Activated T-cell treated with anti-CD3 and anti-CD28 coated beads, Interleukin-2, amount 50 U/mL, for 4 hours (primary cell): ENCODE results near the gene STX10. TPM values are rescaled to one million over a fixed set of nuclear protein-coding genes. Genes with fewer than 3 reads are reported as not detected.
A peak's percentile ranks its signal among the peaks of the same experiment; 100 is the strongest.
"Not testable (repeated sequence)": the region's sequence is repeated elsewhere in the genome, so short reads cannot be mapped to it uniquely, and the experiment has no call there.

ENCODE experiments used
- ATAC-seq, 2 donors: fragments of 200-7000 bp; cut with Tn5 transposase; one replicate each; pipeline ENCODE4 v1.10.0; 2021
- DNase-seq: peaks from one replicate; pipeline ENCODE4 v3.0.0-alpha.2; 2020
- H3K27me3 Mint-ChIP-seq: one replicate; pipeline ENCODE4 v1.8.0; 2021; ENCODE audit warnings: low read depth, mixed read lengths
- H3K36me3 Mint-ChIP-seq: one replicate; pipeline ENCODE4 v1.8.0; 2022; ENCODE audit warnings: mixed read lengths; ENCODE audit not compliant: insufficient read depth
- H3K4me1 Mint-ChIP-seq: one replicate; pipeline ENCODE4 v1.8.0; 2021; ENCODE audit warnings: low read depth, mixed read lengths
- H3K4me3 Mint-ChIP-seq: one replicate; pipeline ENCODE4 v1.8.0; 2021; ENCODE audit warnings: mild to moderate bottlenecking, moderate library complexity, mixed read lengths
- H3K9me3 Mint-ChIP-seq: one replicate; pipeline ENCODE4 v1.8.0; 2021; ENCODE audit warnings: mixed read lengths
- total RNA-seq, 3 donors: library from RNA; stranded (reverse); gene quantifications; one replicate each; pipeline ENCODE4 v1.2.1, GENCODE V29; 2021

The STX10 gene
- total RNA-seq, 3 donors from 2014 or later: 64.5 to 66.0 (median 65.4) TPM

DNA sequence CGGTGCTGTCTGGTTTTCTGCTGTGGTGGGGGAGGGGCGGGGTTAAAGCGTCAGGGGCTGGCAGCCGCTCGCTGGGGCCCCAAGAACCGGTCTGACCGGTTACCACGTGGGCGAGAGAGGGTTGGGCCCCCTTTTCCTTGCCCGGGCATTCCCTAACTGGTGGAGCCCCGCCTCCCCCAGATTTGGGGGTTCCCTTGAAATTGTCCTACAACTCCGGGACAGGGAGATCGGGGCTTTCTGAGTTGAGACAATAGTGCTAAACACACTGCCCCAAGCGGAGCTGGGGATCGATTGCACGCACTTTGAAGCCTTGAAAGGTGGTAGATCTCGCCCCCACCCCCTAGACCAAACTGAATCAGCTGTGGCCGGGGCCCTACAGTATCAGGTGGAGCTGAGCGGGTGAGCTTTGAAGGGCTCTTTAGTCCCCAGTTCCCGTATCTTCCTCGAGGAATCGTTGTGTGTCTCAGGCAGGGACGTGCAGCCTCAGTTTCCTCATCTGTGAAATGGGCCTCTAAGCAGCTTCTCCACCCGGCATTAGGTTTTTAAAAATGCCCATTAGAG, 4.8 kb upstream of the STX10 start:
- H3K4me3 Mint-ChIP-seq: peak overlapping the region; percentile 99
- peak; percentile 72 for DNase-seq
- peaks cover 18% of the 10 kb centered on the region for H3K36me3 Mint-ChIP-seq
- peaks cover 40% of the 10 kb centered on the region for H3K4me1 Mint-ChIP-seq
- ATAC-seq: peak; percentile 15 to 17
- no peaks in the 10 kb centered on the region for H3K9me3 Mint-ChIP-seq
- H3K27me3 Mint-ChIP-seq: no peaks in the 10 kb centered on the region

DNA sequence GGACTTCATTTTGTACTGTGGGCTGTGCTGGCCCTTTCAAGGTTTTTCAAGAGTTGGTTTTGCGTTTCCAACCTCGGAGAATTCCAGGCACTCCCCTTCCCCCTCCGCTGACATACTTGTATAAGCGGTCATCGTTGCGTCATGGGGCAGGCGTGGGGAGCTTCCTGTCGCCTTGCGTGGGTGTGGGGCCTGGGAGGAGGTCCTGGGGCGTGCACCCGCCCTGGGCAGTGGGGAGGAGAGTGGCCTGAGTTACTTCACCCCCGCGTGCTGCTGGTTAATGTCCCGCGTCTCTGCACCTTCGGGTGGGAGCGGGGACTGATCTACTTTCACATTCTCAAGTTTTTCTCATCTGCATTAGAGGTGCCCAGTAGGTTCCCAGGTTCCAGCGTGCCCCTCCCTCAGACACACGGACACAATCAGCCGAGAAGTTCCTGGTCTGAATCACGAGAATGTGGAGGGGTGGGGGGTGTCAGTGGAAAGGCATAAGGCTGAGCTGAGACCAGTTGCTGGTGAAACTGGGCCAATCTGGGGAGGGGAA, 4.1 kb upstream of the STX10 start:
- ATAC-seq (no peak), DNase-seq (peak; percentile 52)
- peaks cover 39% of the 10 kb centered on the region for H3K4me1 Mint-ChIP-seq
- H3K27me3 Mint-ChIP-seq: no peaks in the 10 kb centered on the region
- peaks cover 18% of the 10 kb centered on the region for H3K36me3 Mint-ChIP-seq
- H3K9me3 Mint-ChIP-seq: no peaks in the 10 kb centered on the region
- peak overlapping the region; percentile 99 for H3K4me3 Mint-ChIP-seq

DNA sequence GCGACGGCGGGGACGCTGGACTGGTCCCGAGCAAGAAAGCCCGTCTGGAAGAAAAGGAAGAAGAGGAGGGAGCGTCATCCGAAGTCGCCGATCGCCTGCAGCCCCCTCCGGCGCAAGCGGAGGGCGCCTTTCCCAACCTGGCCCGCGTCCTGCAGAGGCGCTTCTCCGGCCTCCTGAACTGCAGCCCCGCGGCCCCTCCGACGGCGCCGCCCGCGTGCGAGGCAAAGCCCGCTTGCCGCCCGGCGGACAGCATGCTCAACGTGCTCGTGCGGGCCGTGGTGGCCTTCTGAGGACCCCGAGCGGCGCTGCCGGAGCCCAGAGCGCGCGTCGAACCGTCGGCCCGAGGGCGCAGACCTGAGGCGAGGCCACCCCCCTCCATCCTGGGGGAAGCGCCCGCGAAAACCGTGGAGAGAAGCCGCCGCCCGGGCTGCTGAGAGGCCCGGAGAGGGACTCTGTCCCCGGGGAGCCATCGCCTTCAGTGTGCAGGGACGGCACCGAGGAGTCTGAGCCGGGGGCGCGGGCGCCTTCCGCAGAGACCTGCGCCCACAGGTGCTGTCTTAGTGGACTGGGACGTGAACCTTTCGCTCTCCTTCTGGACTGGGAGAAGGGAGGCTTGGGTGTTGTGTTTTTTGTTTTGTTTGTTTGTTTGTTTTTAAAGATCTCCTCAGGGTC, 3.5 kb upstream of the STX10 start:
- Mint-ChIP-seq H3K9me3 (no peaks in the 10 kb centered on the region), H3K4me1 (peaks cover 43% of the 10 kb centered on the region), H3K27me3 (no peaks in the 10 kb centered on the region), H3K4me3 (peak overlapping the region; percentile 99), H3K36me3 (peaks cover 18% of the 10 kb centered on the region)
- DNase-seq: peak; percentile 13
- ATAC-seq: no peak

DNA sequence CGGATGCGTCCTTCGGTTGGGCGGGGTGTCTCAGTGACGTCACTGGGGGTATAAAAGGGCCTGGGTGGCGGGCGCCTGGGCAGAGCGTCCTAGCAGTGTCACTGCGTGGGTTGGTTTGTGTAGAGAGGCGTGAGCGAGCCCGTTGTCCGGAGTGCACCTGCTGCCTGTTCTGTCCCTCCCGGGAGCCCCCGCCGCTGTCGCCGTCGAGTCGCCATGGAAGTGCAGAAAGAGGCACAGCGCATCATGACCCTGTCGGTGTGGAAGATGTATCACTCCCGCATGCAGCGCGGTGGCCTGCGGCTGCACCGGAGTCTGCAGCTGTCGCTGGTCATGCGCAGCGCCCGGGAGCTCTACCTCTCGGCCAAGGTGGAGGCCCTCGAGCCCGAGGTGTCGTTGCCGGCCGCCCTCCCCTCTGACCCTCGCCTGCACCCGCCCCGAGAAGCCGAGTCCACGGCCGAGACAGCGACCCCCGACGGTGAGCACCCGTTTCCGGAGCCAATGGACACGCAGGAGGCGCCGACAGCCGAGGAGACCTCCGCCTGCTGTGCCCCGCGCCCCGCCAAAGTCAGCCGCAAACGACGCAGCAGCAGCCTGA, 2.9 kb upstream of the STX10 start:
- Mint-ChIP-seq H3K4me3 (peak overlapping the region; percentile 99), H3K9me3 (no peaks in the 10 kb centered on the region), H3K27me3 (no peaks in the 10 kb centered on the region), H3K36me3 (peaks cover 18% of the 10 kb centered on the region), H3K4me1 (peaks cover 41% of the 10 kb centered on the region)
- peak; percentile 98 for DNase-seq
- peak; percentile 34 to 35 for ATAC-seq

DNA sequence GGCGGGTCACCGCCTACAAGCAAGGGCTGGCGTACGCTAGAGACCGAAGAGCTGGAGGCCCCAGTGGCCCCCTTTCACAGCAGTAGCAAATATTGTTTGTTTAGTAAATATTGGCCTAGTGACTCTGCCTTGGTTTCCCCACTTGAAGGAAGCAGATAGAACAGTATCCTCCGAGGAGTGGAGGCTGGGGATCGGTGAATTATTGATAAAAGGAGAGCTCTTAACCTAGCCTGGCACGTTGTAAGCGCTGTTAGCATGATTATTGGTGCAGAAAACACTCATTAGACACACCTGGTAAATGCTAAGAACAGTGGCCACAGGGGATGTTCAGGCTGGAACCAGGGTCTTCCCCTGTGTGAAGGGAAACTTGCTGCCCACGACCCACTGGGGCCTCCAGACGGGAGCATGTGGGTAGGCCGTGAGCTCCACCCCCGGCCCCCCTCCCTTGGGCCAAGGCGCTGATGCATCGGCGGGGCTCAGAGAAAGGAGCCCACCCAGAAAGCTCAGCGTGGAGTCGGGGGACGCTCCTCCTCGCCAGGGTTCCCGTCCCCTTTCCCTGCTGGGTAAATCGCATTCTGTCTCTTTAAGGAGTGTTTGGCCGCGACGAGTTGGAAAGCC, 2.3 kb upstream of the STX10 start:
- ATAC-seq (peak; percentile 11 to 13), DNase-seq (no peak)
- no peaks in the 10 kb centered on the region for H3K9me3 Mint-ChIP-seq
- H3K4me3 Mint-ChIP-seq: peak overlapping the region; percentile 99
- no peaks in the 10 kb centered on the region for H3K27me3 Mint-ChIP-seq
- peaks cover 18% of the 10 kb centered on the region for H3K36me3 Mint-ChIP-seq
- H3K4me1 Mint-ChIP-seq: peaks cover 37% of the 10 kb centered on the region

DNA sequence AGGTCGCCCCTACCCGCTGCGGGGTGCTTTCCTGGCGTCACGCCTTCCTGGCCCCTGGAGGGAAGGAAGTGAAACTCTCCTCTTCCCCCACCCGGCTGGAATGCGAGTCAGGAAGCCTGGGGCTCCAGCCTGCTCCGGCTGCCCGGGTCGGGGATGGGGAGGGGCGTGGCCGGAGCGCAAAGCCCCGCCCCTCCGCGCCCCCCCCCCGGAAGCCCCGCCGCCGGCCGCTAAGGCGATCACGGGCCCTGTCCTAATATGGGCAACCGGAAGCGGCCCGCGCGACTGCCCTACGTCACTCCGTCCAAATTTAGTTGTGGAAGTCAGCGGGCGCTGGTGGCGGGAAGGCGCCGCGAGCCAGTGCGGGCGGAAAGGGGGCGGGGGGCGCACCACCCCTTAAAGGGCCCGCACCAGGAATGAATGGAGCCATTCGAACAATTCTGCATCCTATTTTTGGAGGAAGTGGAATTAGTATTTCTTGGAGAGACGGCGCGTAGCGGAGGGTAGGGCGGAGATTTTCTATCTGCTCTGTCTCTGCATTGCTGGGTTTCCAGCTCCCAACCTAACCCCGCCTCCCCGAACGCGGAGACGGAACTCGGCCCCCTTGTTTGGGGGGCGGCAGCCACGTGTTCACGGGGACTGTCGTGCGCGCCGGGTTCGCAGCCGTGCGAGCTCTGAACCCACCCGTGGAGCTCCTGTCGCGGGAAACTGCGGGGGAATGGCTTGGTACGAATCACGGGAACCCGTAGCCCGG, 1.6 kb upstream of the STX10 start:
- no peaks in the 10 kb centered on the region for H3K9me3 Mint-ChIP-seq
- ATAC-seq: peak; percentile 57 to 59
- peaks cover 36% of the 10 kb centered on the region for H3K4me1 Mint-ChIP-seq
- peak; percentile 95 for DNase-seq
- H3K36me3 Mint-ChIP-seq: peaks cover 18% of the 10 kb centered on the region
- peak overlapping the region; percentile 99 for H3K4me3 Mint-ChIP-seq
- no peaks in the 10 kb centered on the region for H3K27me3 Mint-ChIP-seq

DNA sequence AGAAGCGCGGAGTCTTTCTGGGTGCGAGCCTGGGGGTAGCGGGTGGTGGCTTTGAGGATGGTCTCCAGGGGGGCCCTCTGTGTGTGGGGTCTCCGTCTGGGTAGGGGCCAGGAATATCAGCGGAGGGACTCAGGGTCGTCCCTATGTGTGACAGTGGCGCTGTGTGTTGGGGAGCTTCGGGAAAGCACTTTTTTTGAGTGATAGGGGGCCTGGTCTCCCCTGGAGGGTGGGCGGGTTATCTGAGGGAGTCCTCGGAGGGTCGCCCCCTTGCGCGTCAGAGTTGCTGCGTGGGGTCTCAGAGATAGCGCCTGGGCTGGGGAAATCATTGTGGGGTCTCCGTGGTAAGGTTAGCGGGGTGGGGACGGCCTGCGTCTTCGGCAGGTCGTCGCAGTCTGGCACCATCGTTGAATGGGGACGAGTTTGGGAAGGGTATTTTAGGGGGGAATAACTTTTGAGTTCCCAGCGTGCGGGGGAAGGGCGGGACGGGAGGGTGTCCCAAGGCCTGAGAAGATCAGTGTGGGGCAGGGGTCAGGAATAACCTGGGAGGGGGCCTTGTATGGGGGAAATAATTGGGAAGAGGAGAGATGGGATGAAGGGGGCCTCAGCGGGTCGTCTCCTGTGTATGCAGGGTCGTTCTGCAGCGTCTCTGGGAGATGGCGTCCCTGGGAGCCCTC, 893 bp upstream of the STX10 start:
- Mint-ChIP-seq H3K4me1 (peaks cover 31% of the 10 kb centered on the region), H3K27me3 (no peaks in the 10 kb centered on the region), H3K36me3 (peaks cover 18% of the 10 kb centered on the region), H3K9me3 (no peaks in the 10 kb centered on the region), H3K4me3 (peak overlapping the region; percentile 99)
- ATAC-seq: peak; percentile 2 to 5
- DNase-seq: peak; percentile 18

DNA sequence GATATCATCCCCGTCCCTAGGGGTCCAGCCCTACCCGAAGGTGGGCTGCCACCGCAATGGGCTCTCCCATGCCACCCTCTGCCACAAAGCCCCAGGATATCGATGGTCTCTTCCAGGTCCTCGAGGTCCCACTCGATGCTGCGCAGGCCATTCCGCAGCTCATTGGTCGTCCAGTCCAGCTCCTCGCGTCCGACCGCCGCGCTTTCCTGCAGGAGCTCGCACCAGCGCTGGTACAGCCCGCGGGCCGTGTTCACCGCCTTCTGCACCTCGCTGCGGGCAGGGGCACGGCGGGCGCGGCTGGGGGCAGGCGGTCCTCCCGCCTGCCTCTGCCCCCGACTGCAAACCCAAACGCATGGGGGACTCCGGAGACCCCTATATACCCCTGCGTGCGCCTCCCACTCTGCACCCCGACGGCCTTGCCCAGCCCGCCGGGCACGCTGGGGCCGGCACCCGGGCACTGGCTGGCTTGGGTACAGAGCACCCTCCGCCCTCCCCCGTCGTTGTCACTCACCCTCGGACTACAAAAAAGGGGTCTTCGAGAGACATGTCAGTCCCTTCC, 468 bp downstream of the STX10 start:
- no peaks in the 10 kb centered on the region for H3K9me3 Mint-ChIP-seq

DNA sequence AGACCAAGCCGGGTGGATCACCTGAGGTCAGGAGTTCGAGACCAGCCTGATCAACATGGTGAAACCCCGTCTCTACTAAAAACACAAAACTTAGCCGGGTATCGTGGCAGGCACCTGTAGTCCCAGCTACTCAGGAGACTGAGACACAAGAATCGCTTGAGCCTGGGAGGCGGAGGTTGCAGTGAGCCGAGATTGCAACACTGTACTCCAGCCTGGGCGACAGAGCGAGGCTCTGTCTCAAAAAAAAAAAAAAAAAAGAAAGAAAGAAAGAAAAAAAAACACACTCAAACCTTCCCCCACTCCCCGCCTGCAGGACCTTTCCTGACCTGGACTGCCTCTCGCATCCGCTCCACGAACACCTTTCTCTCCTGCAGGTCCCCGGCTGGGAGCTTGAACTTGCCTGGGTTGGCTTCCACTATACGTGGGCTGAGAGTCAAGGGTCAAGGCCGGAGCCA, 975 bp downstream of the STX10 start:
- Mint-ChIP-seq H3K36me3 (peaks cover 12% of the 10 kb centered on the region), H3K4me1 (peaks cover 26% of the 10 kb centered on the region), H3K4me3 (peak overlapping the region; percentile 99)
- not testable (repeated sequence) for DNase-seq, ATAC-seq, H3K27me3 Mint-ChIP-seq, H3K9me3 Mint-ChIP-seq

More for the DNA sequence above, 468 bp downstream of the STX10 start:
- Mint-ChIP-seq H3K4me1 (peaks cover 26% of the 10 kb centered on the region), H3K27me3 (no peaks in the 10 kb centered on the region), H3K4me3 (peak overlapping the region; percentile 99), H3K36me3 (peaks cover 15% of the 10 kb centered on the region)
- DNase-seq (no peak), ATAC-seq (peak; percentile 2)

DNA sequence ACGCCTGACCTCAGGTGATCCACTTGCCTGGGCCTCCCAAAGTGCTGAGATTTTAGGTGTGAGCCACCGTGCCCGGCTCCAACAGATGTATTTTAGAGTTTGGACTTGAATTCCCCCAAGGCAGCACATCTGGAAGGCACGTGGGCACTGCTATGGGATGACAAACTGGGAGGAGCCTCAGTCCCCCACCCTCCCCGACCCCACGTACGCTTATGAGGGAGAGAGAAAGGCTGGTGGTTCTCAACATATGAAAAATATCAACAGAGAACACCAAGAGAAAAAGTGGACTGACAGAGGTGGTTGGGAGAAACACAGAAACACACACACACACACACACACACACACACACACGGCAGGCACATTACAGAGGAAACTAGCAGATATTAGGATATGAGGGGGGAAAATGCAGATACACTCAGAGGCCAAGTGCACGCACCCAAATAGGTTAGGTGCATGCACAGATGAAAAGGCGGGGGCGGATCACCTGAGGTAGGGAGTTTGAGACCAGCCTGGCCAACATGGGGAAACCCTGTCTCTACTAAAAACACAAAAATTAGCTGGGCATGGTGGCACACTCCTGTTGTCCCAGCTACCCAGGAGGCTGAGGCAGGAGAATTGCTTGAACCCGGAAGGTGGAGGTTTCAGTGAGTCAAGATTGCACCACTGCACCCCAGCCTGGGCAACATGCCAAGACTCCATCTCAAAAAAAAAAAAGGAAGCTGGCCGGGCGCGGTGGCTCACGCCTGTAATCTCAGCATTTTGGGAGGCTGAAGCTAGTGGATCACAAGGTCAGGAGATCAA, 3.2 kb downstream of the STX10 start:
- H3K27me3 Mint-ChIP-seq: no peaks in the 10 kb centered on the region
- no peak overlapping the region for H3K4me3 Mint-ChIP-seq
- ATAC-seq (no peak), DNase-seq (no peak)
- H3K4me1 Mint-ChIP-seq: peaks cover 26% of the 10 kb centered on the region
- no peaks in the 10 kb centered on the region for H3K9me3 Mint-ChIP-seq
- H3K36me3 Mint-ChIP-seq: peaks cover 7% of the 10 kb centered on the region

DNA sequence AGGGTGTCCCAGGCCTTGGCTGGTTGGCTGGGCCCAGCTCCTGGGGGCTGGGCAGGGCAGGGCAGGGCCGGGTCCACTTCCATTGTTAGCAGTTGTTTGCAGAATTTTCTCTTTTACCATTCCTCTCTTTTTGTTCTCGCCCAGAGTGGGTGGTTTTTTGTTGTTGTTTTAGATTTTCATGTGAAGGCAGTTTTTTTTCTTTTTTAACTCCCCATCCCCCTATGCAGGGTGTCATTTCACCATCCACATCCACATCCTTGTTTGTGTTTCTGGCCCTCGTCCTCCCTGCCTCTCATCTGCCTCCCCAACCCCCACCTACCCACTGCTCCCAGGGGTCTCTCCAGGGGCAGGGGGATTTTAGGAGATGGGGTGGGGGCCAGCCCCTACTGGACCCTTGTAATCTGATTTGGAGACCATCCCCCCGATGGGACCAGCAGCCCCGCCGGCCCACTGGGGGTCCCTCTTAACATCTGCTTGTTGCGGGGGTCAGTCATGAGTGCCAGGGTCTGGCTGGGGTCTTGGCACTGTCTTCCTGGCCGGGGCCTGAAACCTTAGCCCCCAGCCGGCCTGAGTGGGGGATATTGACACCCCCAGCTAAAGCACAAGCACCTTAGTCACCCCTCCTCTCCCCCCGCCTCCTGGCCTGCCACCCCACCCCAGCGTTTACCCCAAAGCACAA, 10.4 kb downstream of the STX10 start:
- DNase-seq (no peak), ATAC-seq (no peak)
- no peak overlapping the region for H3K4me3 Mint-ChIP-seq
- peaks cover 26% of the 10 kb centered on the region for H3K36me3 Mint-ChIP-seq
- H3K4me1 Mint-ChIP-seq: no peaks in the 10 kb centered on the region
- H3K9me3 Mint-ChIP-seq: no peaks in the 10 kb centered on the region
- no peaks in the 10 kb centered on the region for H3K27me3 Mint-ChIP-seq

DNA sequence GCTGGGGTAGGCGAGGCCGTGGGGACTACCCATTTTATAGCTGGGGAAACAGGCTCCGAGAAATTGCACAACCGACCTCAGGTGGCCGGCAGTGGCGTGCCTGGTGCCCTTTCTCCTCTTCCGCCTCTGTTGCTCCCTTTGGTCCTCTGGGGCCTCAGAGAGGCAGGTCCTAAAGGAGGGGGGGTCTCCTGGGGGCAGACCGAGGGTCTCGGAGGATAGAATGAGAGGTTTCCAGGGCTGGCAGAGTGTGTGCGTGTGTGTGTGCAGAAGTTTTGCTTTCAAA, 11.3 kb downstream of the STX10 start:
- Mint-ChIP-seq H3K36me3 (peaks cover 22% of the 10 kb centered on the region), H3K4me3 (no peak overlapping the region), H3K27me3 (no peaks in the 10 kb centered on the region), H3K9me3 (no peaks in the 10 kb centered on the region), H3K4me1 (peaks cover 6% of the 10 kb centered on the region)
- ATAC-seq: no peak
- no peak for DNase-seq
